VCaP (cell line): ENCODE data around the gene FAS.
A peak's percentile ranks its signal among the peaks of the same experiment; 100 is the strongest.

Experiments
- H3K27ac ChIP-seq: fragments of 450-650 bp; 2 replicates; pipeline ENCODE4 v1.5.1; 2017
- TF ChIP-seq, protein P1 (sequence below): fragments of 450-650 bp; conservative IDR thresholded peaks from 2 replicates; pipeline ENCODE4 v1.5.1; 2017; ENCODE audit warnings: mild to moderate bottlenecking, moderate library complexity

Gene FAS

DNA sequence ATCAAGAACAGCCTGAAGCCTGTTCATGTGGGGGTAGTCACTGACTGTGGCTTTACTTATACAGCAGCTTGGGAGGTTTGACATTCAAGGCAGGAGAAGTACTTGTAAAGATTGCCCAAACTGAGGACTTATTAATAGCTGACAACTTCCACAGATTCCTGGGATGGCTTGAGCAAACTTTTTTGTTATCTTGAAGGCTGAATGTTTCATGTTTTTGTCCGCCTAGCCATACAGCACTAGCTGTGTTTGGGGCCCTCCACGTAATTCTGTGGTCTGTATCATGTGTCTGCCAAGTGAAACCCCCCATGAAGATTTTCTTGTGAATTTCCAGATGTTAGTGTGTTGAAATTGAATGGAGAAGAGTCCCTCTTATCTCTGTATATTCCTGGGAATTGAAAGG is 38.6 kb downstream of the FAS start:
- H3K27ac ChIP-seq: no peak overlapping the region
- TF ChIP-seq, protein P1, sequence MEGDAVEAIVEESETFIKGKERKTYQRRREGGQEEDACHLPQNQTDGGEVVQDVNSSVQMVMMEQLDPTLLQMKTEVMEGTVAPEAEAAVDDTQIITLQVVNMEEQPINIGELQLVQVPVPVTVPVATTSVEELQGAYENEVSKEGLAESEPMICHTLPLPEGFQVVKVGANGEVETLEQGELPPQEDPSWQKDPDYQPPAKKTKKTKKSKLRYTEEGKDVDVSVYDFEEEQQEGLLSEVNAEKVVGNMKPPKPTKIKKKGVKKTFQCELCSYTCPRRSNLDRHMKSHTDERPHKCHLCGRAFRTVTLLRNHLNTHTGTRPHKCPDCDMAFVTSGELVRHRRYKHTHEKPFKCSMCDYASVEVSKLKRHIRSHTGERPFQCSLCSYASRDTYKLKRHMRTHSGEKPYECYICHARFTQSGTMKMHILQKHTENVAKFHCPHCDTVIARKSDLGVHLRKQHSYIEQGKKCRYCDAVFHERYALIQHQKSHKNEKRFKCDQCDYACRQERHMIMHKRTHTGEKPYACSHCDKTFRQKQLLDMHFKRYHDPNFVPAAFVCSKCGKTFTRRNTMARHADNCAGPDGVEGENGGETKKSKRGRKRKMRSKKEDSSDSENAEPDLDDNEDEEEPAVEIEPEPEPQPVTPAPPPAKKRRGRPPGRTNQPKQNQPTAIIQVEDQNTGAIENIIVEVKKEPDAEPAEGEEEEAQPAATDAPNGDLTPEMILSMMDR: no peak

DNA sequence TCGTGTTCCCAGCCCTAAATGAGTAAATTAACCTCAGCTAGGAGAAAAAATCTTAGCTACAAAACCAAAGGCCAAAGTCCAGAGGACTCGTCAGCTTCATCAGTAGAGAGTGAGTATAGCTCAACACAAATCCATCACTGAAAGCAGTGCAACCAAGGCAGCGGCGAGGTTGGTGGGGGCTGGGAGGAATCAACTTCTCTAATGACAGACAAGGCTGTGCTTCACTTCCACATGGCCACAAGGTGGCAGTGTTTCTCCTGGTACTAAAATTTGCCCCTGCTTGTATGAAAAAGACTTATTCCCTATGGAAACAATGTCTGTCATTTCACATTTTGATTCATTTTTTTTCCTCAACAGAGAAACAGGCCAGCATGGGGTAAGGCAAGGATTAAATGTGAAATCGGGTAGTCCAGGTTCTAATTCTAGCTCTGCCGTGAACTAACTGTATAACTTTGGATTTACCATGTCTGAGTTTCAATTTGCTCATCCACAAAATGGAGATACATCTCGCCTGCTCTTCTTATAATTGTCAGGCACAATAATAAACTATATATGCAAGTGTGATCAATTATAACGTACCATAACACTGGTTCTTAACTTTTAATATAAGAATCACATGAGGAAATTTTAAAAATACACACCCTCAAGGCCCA is 39.3 kb downstream of the FAS start:
- H3K27ac ChIP-seq: no peak overlapping the region
- TF ChIP-seq, protein P1: peak; percentile 87

DNA sequence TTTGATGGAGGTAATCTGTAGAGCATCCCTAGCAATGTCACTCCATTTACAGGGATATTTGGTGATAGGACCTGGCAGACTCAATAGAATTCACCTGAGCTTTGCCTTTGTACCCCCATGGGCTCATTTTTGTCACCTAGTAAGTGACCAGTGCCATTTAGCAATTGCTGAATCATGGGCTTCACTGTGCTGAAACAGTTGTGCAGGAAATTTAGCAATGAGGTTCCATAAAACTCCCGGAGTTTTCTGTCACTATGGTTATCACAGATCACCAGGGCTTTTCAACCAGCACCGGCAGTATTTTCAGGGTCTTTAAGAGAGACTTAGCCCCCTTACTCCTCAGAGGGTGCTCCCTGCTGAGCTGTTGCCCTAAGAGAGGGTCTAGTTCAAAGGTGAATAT is 40.2 kb downstream of the FAS start:
- H3K27ac ChIP-seq: no peak overlapping the region
- TF ChIP-seq, protein P1: no peak

DNA sequence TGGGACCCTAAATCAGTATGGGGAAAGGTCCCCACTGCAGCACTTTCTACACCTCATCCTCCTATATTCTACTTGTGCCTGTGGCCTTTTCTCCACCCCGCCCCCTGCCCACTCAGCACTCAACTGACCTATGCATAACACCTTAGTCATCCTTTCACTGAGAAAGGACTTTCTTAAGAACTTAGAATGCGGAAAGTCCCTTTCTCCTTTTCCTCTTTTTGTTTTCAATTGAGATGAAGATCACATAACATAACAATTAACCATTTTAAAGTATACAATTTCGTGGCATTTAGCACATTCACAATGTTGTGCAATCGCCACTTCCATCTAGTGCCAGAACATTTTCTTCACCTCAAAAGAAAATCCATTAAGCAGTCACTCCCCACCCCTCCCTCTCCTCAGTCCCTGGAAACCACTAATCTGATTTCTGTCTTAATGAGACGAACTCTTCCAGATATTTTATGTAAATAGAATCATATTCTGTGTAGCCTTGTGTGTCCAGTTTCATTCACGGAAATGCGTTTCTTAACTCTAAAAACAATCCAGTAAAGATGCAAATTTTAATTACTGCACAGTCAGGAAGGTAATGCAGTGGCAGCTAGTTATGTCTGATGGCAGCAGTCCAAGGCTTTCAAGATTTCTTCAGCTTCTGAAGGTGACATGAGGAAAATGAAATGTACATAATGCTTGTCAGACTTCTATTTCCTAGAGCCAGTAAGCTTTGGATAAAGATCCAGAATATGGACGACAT is 41.7 kb downstream of the FAS start:
- TF ChIP-seq, protein P1: no peak
- H3K27ac ChIP-seq: no peak overlapping the region

DNA sequence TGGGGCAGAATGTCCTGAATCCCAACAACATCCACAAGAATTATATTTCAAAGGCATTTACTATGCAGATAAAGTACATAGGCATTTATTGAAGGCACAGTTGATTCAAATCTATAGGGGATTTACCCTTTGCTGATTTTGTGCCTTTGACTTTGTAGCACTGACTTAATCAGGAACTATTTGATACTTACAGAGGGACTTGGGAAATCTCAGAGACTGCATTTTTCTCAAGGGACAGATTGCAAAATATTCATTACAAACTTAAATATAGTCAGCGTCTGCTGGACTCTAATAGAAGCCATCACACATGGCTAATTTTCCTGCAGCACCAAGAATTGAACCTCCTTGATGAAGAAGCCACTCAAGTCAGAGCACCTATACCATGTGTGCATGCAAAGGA is 44.9 kb downstream of the FAS start:
- TF ChIP-seq, protein P1: no peak
- H3K27ac ChIP-seq: no peak overlapping the region

DNA sequence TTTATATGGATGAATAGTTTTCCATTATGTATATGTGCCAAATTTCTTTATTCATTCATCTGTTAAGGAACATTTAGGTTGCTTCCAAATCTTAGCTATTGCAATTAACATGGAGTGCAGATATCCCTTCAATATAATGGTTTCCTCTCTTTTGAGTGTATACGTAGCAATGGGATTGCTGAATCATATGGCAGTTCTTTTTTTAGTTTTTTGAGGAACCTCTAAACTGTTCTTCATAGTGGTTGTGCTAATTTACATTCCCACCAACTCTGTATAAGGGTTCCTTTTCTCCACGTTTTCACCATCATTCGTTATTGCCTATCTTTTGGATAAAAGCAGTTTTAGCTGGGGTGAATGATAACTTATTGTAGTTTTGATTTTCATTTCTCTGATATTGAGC is 46.5 kb downstream of the FAS start:
- no peak overlapping the region for H3K27ac ChIP-seq
- TF ChIP-seq, protein P1: no peak

DNA sequence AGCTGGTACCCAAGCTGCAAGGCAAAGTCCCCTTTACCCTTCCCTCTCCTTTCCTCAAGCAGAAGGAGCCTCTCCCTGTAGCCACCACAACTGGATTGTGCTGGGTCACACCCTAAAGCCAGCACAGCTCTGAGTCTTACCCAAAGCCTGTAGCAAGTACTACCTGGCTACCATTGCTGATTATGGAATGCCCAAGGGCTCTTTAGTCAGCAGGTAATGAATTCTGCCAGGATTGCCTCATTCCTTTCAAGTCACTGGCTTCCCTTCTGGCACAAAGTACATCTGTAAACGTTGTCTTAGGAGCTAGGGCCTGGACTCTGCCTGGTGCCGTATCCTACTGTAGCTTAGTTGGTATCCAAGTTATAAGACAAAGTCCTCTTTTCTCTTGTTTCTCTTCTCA is 52.0 kb downstream of the FAS start:
- TF ChIP-seq, protein P1: no peak
- no peak overlapping the region for H3K27ac ChIP-seq
